ENCODE results near the gene CRYBG1. TPM values are rescaled to one million over a fixed set of nuclear protein-coding genes. Genes with fewer than 3 reads are reported as not detected.
A peak's percentile ranks its signal among the peaks of the same experiment; 100 is the strongest.

Gene CRYBG1
- total and polyA plus RNA-seq, 3 experiments from 2014 or later: 19.4 to 32.3 (median 32.3) TPM

DNA sequence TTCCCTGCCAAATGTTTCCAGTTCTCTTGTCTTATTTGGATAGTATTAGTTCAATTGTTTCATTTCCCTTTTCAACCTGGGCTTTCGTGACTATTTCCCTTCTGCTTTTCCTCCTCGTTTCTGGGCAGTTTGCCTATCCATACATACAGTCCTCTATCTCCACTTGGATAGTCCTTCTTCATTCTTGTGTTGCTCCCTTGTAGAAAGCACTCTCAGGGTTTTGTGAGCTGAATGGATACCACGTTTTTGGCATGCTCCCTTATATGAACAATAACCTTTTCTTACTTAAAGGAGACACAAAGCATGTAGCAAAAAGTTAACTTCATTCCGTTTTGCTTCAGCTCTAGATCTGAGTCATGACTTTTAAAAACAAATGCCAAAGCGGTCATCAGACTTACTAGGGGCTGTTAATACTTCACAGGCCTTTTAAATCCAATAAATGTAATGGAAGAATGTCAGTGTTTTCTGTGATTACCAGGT lies 16.6 kb downstream of the CRYBG1 start:
- POLR2A ChIA-PET: no interaction called here

GRCh38 chr6:106379951-106380350 lies 19.4 kb downstream of the CRYBG1 start:
- Mint-ChIP-seq H3K27me3 (peaks cover 5 to 19% of the 10 kb centered on the region in 2 donors), H3K36me3 (no peaks in the 10 kb centered on the region), H3K4me1 (no peaks in the 10 kb centered on the region), H3K27ac (no peak overlapping the region), H3K4me3 (no peak overlapping the region), H3K9me3 (no peaks in the 10 kb centered on the region)
- no peak for DNase-seq
- H3K4me3 ChIP-seq (ENCODE audit: low read length): no peak overlapping the region
- ChIA-PET POLR2A (no interaction called here), CTCF (no interaction called here)
- H3K4me1 ChIP-seq (ENCODE audit: insufficient read depth, low read length): no peaks in the 10 kb centered on the region
- H3K27me3 ChIP-seq (ENCODE audit: insufficient read depth, low read length, poor library complexity, severe bottlenecking): no peaks in the 10 kb centered on the region
- no peaks in the 10 kb centered on the region for H3K9me3 ChIP-seq (ENCODE audit: low read length)
- no peak overlapping the region for H3K27ac ChIP-seq (ENCODE audit: low read depth, low read length)
- no peaks in the 10 kb centered on the region for H3K36me3 ChIP-seq (ENCODE audit: insufficient read depth, low read length)

More for the DNA sequence above, 16.6 kb downstream of the CRYBG1 start:
- Histone ChIP-seq H3K4me1 (ENCODE audit: insufficient read depth, low read length) (no peaks in the 10 kb centered on the region), H3K36me3 (ENCODE audit: insufficient read depth, low read length) (no peaks in the 10 kb centered on the region), H3K27me3 (ENCODE audit: insufficient read depth, low read length, poor library complexity, severe bottlenecking) (no peaks in the 10 kb centered on the region), H3K4me3 (ENCODE audit: low read length) (no peak overlapping the region), H3K9me3 (ENCODE audit: low read length) (no peaks in the 10 kb centered on the region), H3K27ac (ENCODE audit: low read depth, low read length) (no peak overlapping the region)
- CTCF ChIA-PET: interaction anchor here (1.0 to 1.6 kb wide), 2 partner anchors 16 to 602 kb away, joined by 3 read pairs; partner anchors contain the start of gene CRYBG1
- Mint-ChIP-seq H3K4me3 (no peak overlapping the region), H3K9me3 (no peaks in the 10 kb centered on the region), H3K4me1 (no peaks in the 10 kb centered on the region), H3K36me3 (no peaks in the 10 kb centered on the region), H3K27me3 (peaks cover 9 to 19% of the 10 kb centered on the region in 2 donors), H3K27ac (no peak overlapping the region)
- no peak for DNase-seq

GRCh38 chr6:106380407-106380806 lies 19.9 kb downstream of the CRYBG1 start:
- CTCF ChIA-PET: no interaction called here
- Histone ChIP-seq H3K36me3 (ENCODE audit: insufficient read depth, low read length) (no peaks in the 10 kb centered on the region), H3K4me3 (ENCODE audit: low read length) (no peak overlapping the region), H3K9me3 (ENCODE audit: low read length) (no peaks in the 10 kb centered on the region), H3K4me1 (ENCODE audit: insufficient read depth, low read length) (no peaks in the 10 kb centered on the region), H3K27ac (ENCODE audit: low read depth, low read length) (no peak overlapping the region), H3K27me3 (ENCODE audit: insufficient read depth, low read length, poor library complexity, severe bottlenecking) (no peaks in the 10 kb centered on the region)
- Mint-ChIP-seq H3K9me3 (no peaks in the 10 kb centered on the region), H3K27ac (no peak overlapping the region), H3K27me3 (peaks cover 5 to 19% of the 10 kb centered on the region in 2 donors), H3K4me1 (no peaks in the 10 kb centered on the region), H3K36me3 (no peaks in the 10 kb centered on the region), H3K4me3 (no peak overlapping the region)
- POLR2A ChIA-PET: no interaction called here
- no peak for DNase-seq

DNA sequence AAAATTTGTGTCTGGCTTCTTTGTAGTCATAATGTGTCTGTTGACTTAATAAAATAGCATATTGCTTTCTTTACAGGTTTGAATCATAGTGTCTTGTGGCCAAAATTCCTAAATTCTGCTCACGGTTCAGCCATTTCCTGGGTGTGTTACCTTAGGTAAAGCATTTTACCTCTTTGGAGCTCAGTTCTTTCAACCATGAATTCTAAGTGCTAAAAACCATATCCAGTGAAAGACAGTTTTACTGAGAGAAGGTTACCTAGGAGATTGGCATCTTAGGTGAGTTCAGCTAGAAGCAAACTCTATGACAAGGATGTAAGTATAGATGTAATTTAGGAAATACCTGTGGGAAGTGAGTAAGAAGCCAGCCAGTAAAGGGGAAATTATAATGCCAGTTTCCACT lies 20.7 kb downstream of the CRYBG1 start:
- Histone ChIP-seq H3K36me3 (ENCODE audit: insufficient read depth, low read length) (no peaks in the 10 kb centered on the region), H3K27me3 (ENCODE audit: insufficient read depth, low read length, poor library complexity, severe bottlenecking) (no peaks in the 10 kb centered on the region), H3K27ac (ENCODE audit: low read depth, low read length) (no peak overlapping the region), H3K9me3 (ENCODE audit: low read length) (no peaks in the 10 kb centered on the region), H3K4me3 (ENCODE audit: low read length) (no peak overlapping the region), H3K4me1 (ENCODE audit: insufficient read depth, low read length) (no peaks in the 10 kb centered on the region)
- H3K9me3 Mint-ChIP-seq: no peaks in the 10 kb centered on the region
- POLR2A ChIA-PET: no interaction called here
- H3K27ac Mint-ChIP-seq: no peak overlapping the region
- no peak overlapping the region for H3K4me3 Mint-ChIP-seq
- peaks cover 4 to 18% of the 10 kb centered on the region in 2 donors for H3K27me3 Mint-ChIP-seq
- CTCF ChIA-PET: no interaction called here
- no peak for DNase-seq
- H3K4me1 Mint-ChIP-seq: no peaks in the 10 kb centered on the region
- no peaks in the 10 kb centered on the region for H3K36me3 Mint-ChIP-seq

- no peak overlapping the region for H3K27ac Mint-ChIP-seq
- CTCF ChIA-PET: no interaction called here
- Histone ChIP-seq H3K27ac (ENCODE audit: low read depth, low read length) (no peak overlapping the region), H3K36me3 (ENCODE audit: insufficient read depth, low read length) (no peaks in the 10 kb centered on the region), H3K9me3 (ENCODE audit: low read length) (no peaks in the 10 kb centered on the region), H3K4me3 (ENCODE audit: low read length) (no peak overlapping the region), H3K27me3 (ENCODE audit: insufficient read depth, low read length, poor library complexity, severe bottlenecking) (no peaks in the 10 kb centered on the region), H3K4me1 (ENCODE audit: insufficient read depth, low read length) (no peaks in the 10 kb centered on the region)
- H3K4me1 Mint-ChIP-seq: no peaks in the 10 kb centered on the region
- no peaks in the 10 kb centered on the region for H3K9me3 Mint-ChIP-seq
- DNase-seq: no peak
- peaks cover 2 to 11% of the 10 kb centered on the region in 2 donors for H3K27me3 Mint-ChIP-seq
- POLR2A ChIA-PET: no interaction called here
- no peak overlapping the region for H3K4me3 Mint-ChIP-seq
- H3K36me3 Mint-ChIP-seq: no peaks in the 10 kb centered on the region
These were observed 21.4 kb downstream of the CRYBG1 start for GRCh38 chr6:106381881-106382280.

- H3K4me3 ChIP-seq (ENCODE audit: low read length): no peak overlapping the region
- Mint-ChIP-seq H3K4me1 (no peaks in the 10 kb centered on the region), H3K27ac (no peak overlapping the region), H3K9me3 (no peaks in the 10 kb centered on the region), H3K36me3 (no peaks in the 10 kb centered on the region), H3K27me3 (peaks cover 0 to 2% of the 10 kb centered on the region in 2 donors), H3K4me3 (no peak overlapping the region)
- H3K36me3 ChIP-seq (ENCODE audit: insufficient read depth, low read length): no peaks in the 10 kb centered on the region
- H3K4me1 ChIP-seq (ENCODE audit: insufficient read depth, low read length): no peaks in the 10 kb centered on the region
- CTCF ChIA-PET: no interaction called here
- no peaks in the 10 kb centered on the region for H3K9me3 ChIP-seq (ENCODE audit: low read length)
- H3K27me3 ChIP-seq (ENCODE audit: insufficient read depth, low read length, poor library complexity, severe bottlenecking): no peaks in the 10 kb centered on the region
- no peak for DNase-seq
- no peak overlapping the region for H3K27ac ChIP-seq (ENCODE audit: low read depth, low read length)
- POLR2A ChIA-PET: no interaction called here
These were observed 23.1 kb downstream of the CRYBG1 start for GRCh38 chr6:106383573-106383972.

DNA sequence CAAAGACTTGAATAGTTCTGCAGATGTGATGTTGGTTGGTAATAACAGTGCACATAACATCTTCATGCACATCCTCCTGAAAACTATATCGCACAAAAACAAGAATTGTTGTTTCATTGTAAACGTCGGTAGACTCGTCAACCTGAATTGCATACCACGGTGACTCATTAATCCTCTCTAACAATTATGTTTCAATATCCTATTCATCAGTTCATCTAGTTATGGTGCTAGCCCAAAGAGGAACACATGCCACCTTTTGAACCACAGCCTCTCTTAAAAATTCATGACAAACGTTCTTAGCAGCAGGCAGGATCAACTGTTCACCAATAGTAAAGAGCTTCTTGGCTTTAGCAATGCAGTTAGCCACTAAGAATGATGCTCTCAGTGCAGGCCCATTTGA lies 25.0 kb downstream of the CRYBG1 start:
- H3K27ac ChIP-seq (ENCODE audit: low read depth, low read length): no peak overlapping the region
- no peaks in the 10 kb centered on the region for H3K4me1 Mint-ChIP-seq
- no peak overlapping the region for H3K4me3 Mint-ChIP-seq
- no peak overlapping the region for H3K27ac Mint-ChIP-seq
- no peaks in the 10 kb centered on the region for H3K36me3 ChIP-seq (ENCODE audit: insufficient read depth, low read length)
- DNase-seq: no peak
- no peaks in the 10 kb centered on the region for H3K27me3 Mint-ChIP-seq
- H3K9me3 ChIP-seq (ENCODE audit: low read length): no peaks in the 10 kb centered on the region
- POLR2A ChIA-PET: no interaction called here
- no peaks in the 10 kb centered on the region for H3K27me3 ChIP-seq (ENCODE audit: insufficient read depth, low read length, poor library complexity, severe bottlenecking)
- H3K36me3 Mint-ChIP-seq: no peaks in the 10 kb centered on the region
- CTCF ChIA-PET: no interaction called here
- H3K9me3 Mint-ChIP-seq: no peaks in the 10 kb centered on the region
- no peaks in the 10 kb centered on the region for H3K4me1 ChIP-seq (ENCODE audit: insufficient read depth, low read length)
- no peak overlapping the region for H3K4me3 ChIP-seq (ENCODE audit: low read length)

- H3K36me3 ChIP-seq (ENCODE audit: insufficient read depth, low read length): no peaks in the 10 kb centered on the region
- Mint-ChIP-seq H3K27me3 (peaks cover 1 to 11% of the 10 kb centered on the region in 2 donors), H3K4me1 (no peaks in the 10 kb centered on the region), H3K9me3 (no peaks in the 10 kb centered on the region), H3K36me3 (no peaks in the 10 kb centered on the region), H3K27ac (no peak overlapping the region), H3K4me3 (no peak overlapping the region)
- no peaks in the 10 kb centered on the region for H3K4me1 ChIP-seq (ENCODE audit: insufficient read depth, low read length)
- ChIA-PET CTCF (no interaction called here), POLR2A (no interaction called here)
- DNase-seq: no peak
- H3K4me3 ChIP-seq (ENCODE audit: low read length): no peak overlapping the region
- H3K9me3 ChIP-seq (ENCODE audit: low read length): no peaks in the 10 kb centered on the region
- H3K27me3 ChIP-seq (ENCODE audit: insufficient read depth, low read length, poor library complexity, severe bottlenecking): no peaks in the 10 kb centered on the region
- H3K27ac ChIP-seq (ENCODE audit: low read depth, low read length): no peak overlapping the region
These were observed 27.4 kb downstream of the CRYBG1 start for GRCh38 chr6:106387875-106388274.

- CTCF ChIA-PET: no interaction called here
- POLR2A ChIA-PET: no interaction called here
- no peak overlapping the region for H3K4me3 Mint-ChIP-seq
- Histone ChIP-seq H3K4me3 (ENCODE audit: low read length) (no peak overlapping the region), H3K4me1 (ENCODE audit: insufficient read depth, low read length) (no peaks in the 10 kb centered on the region), H3K27ac (ENCODE audit: low read depth, low read length) (no peak overlapping the region), H3K9me3 (ENCODE audit: low read length) (no peaks in the 10 kb centered on the region), H3K27me3 (ENCODE audit: insufficient read depth, low read length, poor library complexity, severe bottlenecking) (no peaks in the 10 kb centered on the region), H3K36me3 (ENCODE audit: insufficient read depth, low read length) (no peaks in the 10 kb centered on the region)
- H3K36me3 Mint-ChIP-seq: no peaks in the 10 kb centered on the region
- no peaks in the 10 kb centered on the region for H3K9me3 Mint-ChIP-seq
- peak overlapping the region in 1 of 8 donors; percentile 7 for H3K27ac Mint-ChIP-seq
- peaks cover 1 to 23% of the 10 kb centered on the region in 2 donors for H3K27me3 Mint-ChIP-seq
- no peak for DNase-seq
- no peaks in the 10 kb centered on the region for H3K4me1 Mint-ChIP-seq
These were observed 29.6 kb downstream of the CRYBG1 start for GRCh38 chr6:106390088-106390487.
